ENCODE data around the gene C1RL.

The C1RL gene

GRCh38 chr12:7152818-7153217 is 43.8 kb upstream of the C1RL start:
- H2AFZ ChIP-seq (ENCODE audit: low read depth, low read length): no peak overlapping the region
- DNase-seq (no peak), ATAC-seq (ENCODE audit: insufficient read depth, low read depth) (no peak)
- TF ChIP-seq EZH2 (IDR thresholded peaks at IDR 0.05; ENCODE audit: borderline replicate concordance, low read depth, low read length, severe bottlenecking) (no peak), CTCF (IDR thresholded peaks at IDR 0.05; ENCODE audit: borderline replicate concordance, extremely low read depth, low read length, poor library complexity, severe bottlenecking) (no peak)
- no peaks in the 10 kb centered on the region for H3K27me3 ChIP-seq (ENCODE audit: insufficient read depth, low read length, poor library complexity)
- H3K27ac ChIP-seq (ENCODE audit: low read length): no peak overlapping the region
- no peaks in the 10 kb centered on the region for H3K4me1 ChIP-seq (ENCODE audit: insufficient read depth, low read length)
- no peaks in the 10 kb centered on the region for H3K9me3 ChIP-seq (ENCODE audit: insufficient read depth, low read length, severe bottlenecking)
- H4K20me1 ChIP-seq (ENCODE audit: insufficient read depth, low read length): no peaks in the 10 kb centered on the region
- peaks cover 40% of the 10 kb centered on the region for H3K36me3 ChIP-seq (ENCODE audit: insufficient read depth, low read length)
- no peaks in the 10 kb centered on the region for H3K79me2 ChIP-seq (ENCODE audit: insufficient read depth, low read length)
- H3K4me2 ChIP-seq (ENCODE audit: insufficient read depth, low read length): no peak overlapping the region
- H3K9ac ChIP-seq (ENCODE audit: low read depth, low read length): no peak overlapping the region
- H3K4me3 ChIP-seq (ENCODE audit: low read depth in 1 of 2, low read length in 2 of 2): no peak overlapping the region

- DNase-seq (no peak), ATAC-seq (ENCODE audit: insufficient read depth, low read depth) (no peak)
- H3K4me2 ChIP-seq (ENCODE audit: insufficient read depth, low read length): no peak overlapping the region
- no peaks in the 10 kb centered on the region for H3K27me3 ChIP-seq (ENCODE audit: insufficient read depth, low read length, poor library complexity)
- H2AFZ ChIP-seq (ENCODE audit: low read depth, low read length): no peak overlapping the region
- H3K4me1 ChIP-seq (ENCODE audit: insufficient read depth, low read length): no peaks in the 10 kb centered on the region
- H3K27ac ChIP-seq (ENCODE audit: low read length): no peak overlapping the region
- no peaks in the 10 kb centered on the region for H4K20me1 ChIP-seq (ENCODE audit: insufficient read depth, low read length)
- TF ChIP-seq EZH2 (IDR thresholded peaks at IDR 0.05; ENCODE audit: borderline replicate concordance, low read depth, low read length, severe bottlenecking): no peak
- H3K36me3 ChIP-seq (ENCODE audit: insufficient read depth, low read length): peaks cover 45% of the 10 kb centered on the region
- H3K9ac ChIP-seq (ENCODE audit: low read depth, low read length): no peak overlapping the region
- H3K4me3 ChIP-seq (ENCODE audit: low read depth in 1 of 2, low read length in 2 of 2): no peak overlapping the region
- H3K79me2 ChIP-seq (ENCODE audit: insufficient read depth, low read length): no peaks in the 10 kb centered on the region
- no peaks in the 10 kb centered on the region for H3K9me3 ChIP-seq (ENCODE audit: insufficient read depth, low read length, severe bottlenecking)
Observed at GRCh38 chr12:7151532-7151931, 42.5 kb upstream of the C1RL start.

GRCh38 chr12:7150841-7151240 is 41.8 kb upstream of the C1RL start:
- no peaks in the 10 kb centered on the region for H4K20me1 ChIP-seq (ENCODE audit: insufficient read depth, low read length)
- no peak overlapping the region for H3K4me2 ChIP-seq (ENCODE audit: insufficient read depth, low read length)
- H3K9ac ChIP-seq (ENCODE audit: low read depth, low read length): no peak overlapping the region
- no peaks in the 10 kb centered on the region for H3K4me1 ChIP-seq (ENCODE audit: insufficient read depth, low read length)
- H2AFZ ChIP-seq (ENCODE audit: low read depth, low read length): no peak overlapping the region
- peaks cover 50% of the 10 kb centered on the region for H3K36me3 ChIP-seq (ENCODE audit: insufficient read depth, low read length)
- no peak overlapping the region for H3K4me3 ChIP-seq (ENCODE audit: low read depth in 1 of 2, low read length in 2 of 2)
- no peak for TF ChIP-seq EZH2 (IDR thresholded peaks at IDR 0.05; ENCODE audit: borderline replicate concordance, low read depth, low read length, severe bottlenecking)
- TF ChIP-seq CTCF (IDR thresholded peaks at IDR 0.05; ENCODE audit: borderline replicate concordance, extremely low read depth, low read length, poor library complexity, severe bottlenecking): no peak
- DNase-seq: no peak
- H3K27ac ChIP-seq (ENCODE audit: low read length): no peak overlapping the region
- H3K27me3 ChIP-seq (ENCODE audit: insufficient read depth, low read length, poor library complexity): no peaks in the 10 kb centered on the region
- H3K9me3 ChIP-seq (ENCODE audit: insufficient read depth, low read length, severe bottlenecking): no peaks in the 10 kb centered on the region
- H3K79me2 ChIP-seq (ENCODE audit: insufficient read depth, low read length): no peaks in the 10 kb centered on the region
- no peak for ATAC-seq (ENCODE audit: insufficient read depth, low read depth)

GRCh38 chr12:7150356-7150755 is 41.3 kb upstream of the C1RL start:
- H3K9me3 ChIP-seq (ENCODE audit: insufficient read depth, low read length, severe bottlenecking): no peaks in the 10 kb centered on the region
- H2AFZ ChIP-seq (ENCODE audit: low read depth, low read length): no peak overlapping the region
- H3K27me3 ChIP-seq (ENCODE audit: insufficient read depth, low read length, poor library complexity): no peaks in the 10 kb centered on the region
- no peak overlapping the region for H3K4me2 ChIP-seq (ENCODE audit: insufficient read depth, low read length)
- peaks cover 48% of the 10 kb centered on the region for H3K36me3 ChIP-seq (ENCODE audit: insufficient read depth, low read length)
- no peaks in the 10 kb centered on the region for H4K20me1 ChIP-seq (ENCODE audit: insufficient read depth, low read length)
- no peak overlapping the region for H3K4me3 ChIP-seq (ENCODE audit: low read depth in 1 of 2, low read length in 2 of 2)
- H3K9ac ChIP-seq (ENCODE audit: low read depth, low read length): no peak overlapping the region
- no peak overlapping the region for H3K27ac ChIP-seq (ENCODE audit: low read length)
- H3K4me1 ChIP-seq (ENCODE audit: insufficient read depth, low read length): no peaks in the 10 kb centered on the region
- ATAC-seq (ENCODE audit: insufficient read depth, low read depth) (no peak), DNase-seq (no peak)
- no peak for TF ChIP-seq EZH2 (IDR thresholded peaks at IDR 0.05; ENCODE audit: borderline replicate concordance, low read depth, low read length, severe bottlenecking)
- no peak for TF ChIP-seq CTCF (IDR thresholded peaks at IDR 0.05; ENCODE audit: borderline replicate concordance, extremely low read depth, low read length, poor library complexity, severe bottlenecking)
- H3K79me2 ChIP-seq (ENCODE audit: insufficient read depth, low read length): no peaks in the 10 kb centered on the region

Data from DND-41 (cell line).